VCaP (cell line): ENCODE data around the gene PCAT6.

Experiments
- H3K27ac ChIP-seq: fragments of 450-650 bp; 2 replicates; pipeline ENCODE4 v1.5.1; 2017
- TF ChIP-seq, protein P1 (sequence below): fragments of 450-650 bp; conservative IDR thresholded peaks from 2 replicates; pipeline ENCODE4 v1.5.1; 2017; ENCODE audit warnings: mild to moderate bottlenecking, moderate library complexity

The PCAT6 gene

DNA sequence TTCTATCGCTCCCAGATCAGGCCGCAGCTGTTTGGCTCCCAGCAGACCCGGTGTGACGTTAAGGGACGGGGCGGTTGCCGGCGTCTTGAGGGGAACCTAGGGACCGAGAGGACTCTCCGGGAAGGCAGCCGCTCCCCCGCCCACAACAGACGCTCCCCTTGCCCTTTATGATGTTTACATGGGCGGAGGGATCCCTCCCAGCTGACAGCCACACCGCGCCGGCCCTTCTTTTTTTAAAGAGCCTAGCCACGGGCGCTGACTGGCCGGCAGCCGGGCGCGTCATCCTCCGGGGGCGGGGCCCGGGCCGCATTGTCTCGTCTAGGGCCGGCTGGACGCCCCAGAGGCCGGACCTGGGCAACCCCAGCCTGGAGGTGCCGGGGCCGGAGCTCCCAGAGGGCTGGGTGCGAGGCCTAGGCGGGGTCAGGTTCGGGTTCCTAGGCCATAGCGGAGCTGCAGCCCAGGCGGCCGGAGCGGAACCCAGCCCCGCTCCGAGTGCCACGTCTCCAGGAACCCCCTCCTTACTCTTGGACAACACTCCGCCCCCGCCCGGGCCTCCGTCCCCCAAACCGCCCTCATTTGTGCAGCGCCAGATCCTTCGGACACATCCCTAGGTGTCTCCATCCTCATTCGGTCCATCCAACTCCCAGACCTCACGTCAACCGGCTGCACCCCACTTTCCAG lies at the start of gene PCAT6:
Gene PCAT6 (plus strand): TSS at position 340 of the 681 bp plus-strand sequence.
- TF ChIP-seq, protein P1, sequence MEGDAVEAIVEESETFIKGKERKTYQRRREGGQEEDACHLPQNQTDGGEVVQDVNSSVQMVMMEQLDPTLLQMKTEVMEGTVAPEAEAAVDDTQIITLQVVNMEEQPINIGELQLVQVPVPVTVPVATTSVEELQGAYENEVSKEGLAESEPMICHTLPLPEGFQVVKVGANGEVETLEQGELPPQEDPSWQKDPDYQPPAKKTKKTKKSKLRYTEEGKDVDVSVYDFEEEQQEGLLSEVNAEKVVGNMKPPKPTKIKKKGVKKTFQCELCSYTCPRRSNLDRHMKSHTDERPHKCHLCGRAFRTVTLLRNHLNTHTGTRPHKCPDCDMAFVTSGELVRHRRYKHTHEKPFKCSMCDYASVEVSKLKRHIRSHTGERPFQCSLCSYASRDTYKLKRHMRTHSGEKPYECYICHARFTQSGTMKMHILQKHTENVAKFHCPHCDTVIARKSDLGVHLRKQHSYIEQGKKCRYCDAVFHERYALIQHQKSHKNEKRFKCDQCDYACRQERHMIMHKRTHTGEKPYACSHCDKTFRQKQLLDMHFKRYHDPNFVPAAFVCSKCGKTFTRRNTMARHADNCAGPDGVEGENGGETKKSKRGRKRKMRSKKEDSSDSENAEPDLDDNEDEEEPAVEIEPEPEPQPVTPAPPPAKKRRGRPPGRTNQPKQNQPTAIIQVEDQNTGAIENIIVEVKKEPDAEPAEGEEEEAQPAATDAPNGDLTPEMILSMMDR: no peak
- peak within 1 kb of the TSS; percentile 75 for H3K27ac ChIP-seq

DNA sequence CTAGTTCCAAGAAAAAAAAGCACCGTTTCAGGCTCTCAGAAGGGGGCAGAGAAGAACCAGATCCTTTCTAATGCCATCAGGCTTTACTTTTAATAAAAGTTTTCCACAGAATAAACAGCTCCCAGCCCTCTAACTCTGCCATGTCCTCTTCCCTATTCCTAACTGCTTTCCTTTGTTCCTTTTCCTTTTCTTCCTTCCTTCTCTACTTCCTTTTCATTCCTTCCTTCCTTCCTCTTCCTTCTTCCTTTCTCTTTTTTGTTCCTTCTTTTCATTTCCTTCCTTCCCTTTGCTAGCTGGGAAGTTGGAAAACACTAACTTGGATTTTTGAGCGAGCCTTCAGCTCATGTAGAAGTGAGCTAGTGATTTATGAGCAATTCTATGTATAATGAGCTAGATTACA lies 48.7 kb upstream of the PCAT6 start:
- TF ChIP-seq, protein P1: no peak

DNA sequence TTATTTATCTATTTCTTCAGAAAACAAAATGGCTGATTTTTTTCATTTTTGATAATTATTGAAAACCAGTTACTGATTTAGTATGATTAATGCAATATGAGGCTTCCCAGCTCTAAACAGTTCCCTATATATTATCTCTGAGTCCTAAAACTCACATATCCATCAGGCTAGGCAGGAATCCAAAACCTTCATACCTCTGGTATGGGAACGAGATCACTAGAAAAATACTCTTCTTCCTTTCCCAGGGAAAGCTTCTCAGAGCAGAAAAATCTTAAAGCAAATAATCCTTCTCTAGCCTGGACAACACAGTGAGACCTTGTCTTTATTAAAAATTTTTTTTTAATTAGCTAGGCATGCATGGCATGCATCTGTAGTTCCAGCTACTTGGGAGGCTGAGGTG lies 45.0 kb upstream of the PCAT6 start:
- H3K27ac ChIP-seq: no peak overlapping the region
- TF ChIP-seq, protein P1: no peak

More for the DNA sequence above, 48.7 kb upstream of the PCAT6 start:
- H3K27ac ChIP-seq: no peak overlapping the region

DNA sequence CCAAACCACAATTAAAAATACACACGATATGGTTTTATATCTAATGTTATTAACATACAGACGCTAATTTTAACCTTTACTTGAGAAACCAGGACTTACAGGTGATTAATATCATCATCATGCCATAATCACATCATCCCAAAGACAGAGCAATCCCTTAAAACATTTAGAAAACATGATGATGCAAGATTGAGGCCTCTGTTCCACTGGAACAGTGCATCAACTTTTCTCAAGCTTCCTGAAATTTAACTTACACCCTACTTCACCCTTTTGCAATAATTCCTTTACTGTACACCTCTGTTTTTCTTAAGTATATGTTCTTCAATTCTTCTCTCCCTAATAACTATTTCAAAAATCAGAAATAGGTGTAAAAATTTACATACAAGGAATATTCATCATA lies 40.6 kb upstream of the PCAT6 start:
- TF ChIP-seq, protein P1: no peak
- no peak overlapping the region for H3K27ac ChIP-seq

DNA sequence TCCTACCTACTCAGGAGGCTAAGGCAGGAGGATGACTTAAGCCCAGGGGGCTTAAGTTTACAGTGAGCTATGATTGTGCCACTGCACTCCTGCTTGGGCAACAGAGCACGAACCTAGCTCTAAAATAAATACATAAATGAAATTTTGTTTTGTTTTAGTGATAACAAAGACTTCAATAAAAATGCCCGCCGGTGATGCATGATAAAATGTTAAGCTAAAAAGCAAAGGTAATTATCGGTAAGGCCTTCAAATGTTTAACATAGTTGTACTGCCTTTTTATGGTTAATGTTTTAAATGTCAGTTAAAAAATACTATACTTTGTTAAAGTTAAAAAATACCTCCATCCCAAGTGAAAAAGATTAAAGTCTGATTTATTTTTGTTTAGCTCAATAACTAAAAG lies 29.6 kb upstream of the PCAT6 start:
- TF ChIP-seq, protein P1: no peak
- peak overlapping the region; percentile 31; the same call in 1 of the 2 replicates for H3K27ac ChIP-seq

DNA sequence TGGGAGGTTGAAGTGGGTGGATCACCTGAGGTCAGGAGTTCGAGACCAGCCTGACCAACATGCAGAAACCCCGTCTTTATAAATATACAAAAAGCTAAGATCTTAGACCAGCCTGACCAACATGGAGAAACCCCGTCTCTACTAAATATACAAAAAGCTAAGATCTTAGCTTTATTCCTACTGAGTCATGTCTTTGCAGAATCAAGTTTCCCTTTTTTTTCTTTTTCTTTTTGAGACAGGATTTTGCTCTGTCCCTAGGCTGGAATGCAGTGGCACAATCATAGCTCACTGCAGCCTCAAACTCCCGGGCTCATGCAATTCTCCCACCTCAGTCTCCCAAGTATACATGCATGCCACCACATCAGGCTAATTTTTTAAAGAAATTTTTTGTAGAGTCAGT lies 23.9 kb upstream of the PCAT6 start:
- TF ChIP-seq, protein P1: no peak
- no peak overlapping the region for H3K27ac ChIP-seq

DNA sequence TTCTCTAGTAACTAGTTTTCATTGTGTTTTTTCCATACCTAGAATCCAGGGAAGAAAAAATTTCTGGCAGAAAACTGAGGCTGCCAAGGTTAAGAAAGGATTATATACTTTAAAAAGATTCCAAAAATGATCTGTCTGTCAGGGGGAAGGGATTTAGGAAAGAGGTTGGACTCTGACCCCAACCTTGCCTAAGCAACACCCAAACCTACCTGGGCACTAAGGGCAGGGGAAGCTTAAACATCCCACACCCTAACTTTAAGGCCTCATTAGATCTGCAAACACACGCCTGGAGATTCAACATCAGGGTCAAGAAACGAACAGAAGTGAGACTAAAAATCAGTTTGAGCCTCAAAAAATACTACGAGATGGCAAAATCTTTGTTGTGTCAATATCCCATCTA lies 22.0 kb upstream of the PCAT6 start:
- no peak overlapping the region for H3K27ac ChIP-seq
- TF ChIP-seq, protein P1: no peak
